ENCODE measurements around the gene EXOC3L2. TPM values are rescaled to one million over a fixed set of nuclear protein-coding genes. Genes with fewer than 3 reads are reported as not detected.
A peak's percentile ranks its signal among the peaks of the same experiment; 100 is the strongest.

The EXOC3L2 gene
- total RNA-seq, 1 experiment from 2014 or later, result 0.08 TPM

DNA sequence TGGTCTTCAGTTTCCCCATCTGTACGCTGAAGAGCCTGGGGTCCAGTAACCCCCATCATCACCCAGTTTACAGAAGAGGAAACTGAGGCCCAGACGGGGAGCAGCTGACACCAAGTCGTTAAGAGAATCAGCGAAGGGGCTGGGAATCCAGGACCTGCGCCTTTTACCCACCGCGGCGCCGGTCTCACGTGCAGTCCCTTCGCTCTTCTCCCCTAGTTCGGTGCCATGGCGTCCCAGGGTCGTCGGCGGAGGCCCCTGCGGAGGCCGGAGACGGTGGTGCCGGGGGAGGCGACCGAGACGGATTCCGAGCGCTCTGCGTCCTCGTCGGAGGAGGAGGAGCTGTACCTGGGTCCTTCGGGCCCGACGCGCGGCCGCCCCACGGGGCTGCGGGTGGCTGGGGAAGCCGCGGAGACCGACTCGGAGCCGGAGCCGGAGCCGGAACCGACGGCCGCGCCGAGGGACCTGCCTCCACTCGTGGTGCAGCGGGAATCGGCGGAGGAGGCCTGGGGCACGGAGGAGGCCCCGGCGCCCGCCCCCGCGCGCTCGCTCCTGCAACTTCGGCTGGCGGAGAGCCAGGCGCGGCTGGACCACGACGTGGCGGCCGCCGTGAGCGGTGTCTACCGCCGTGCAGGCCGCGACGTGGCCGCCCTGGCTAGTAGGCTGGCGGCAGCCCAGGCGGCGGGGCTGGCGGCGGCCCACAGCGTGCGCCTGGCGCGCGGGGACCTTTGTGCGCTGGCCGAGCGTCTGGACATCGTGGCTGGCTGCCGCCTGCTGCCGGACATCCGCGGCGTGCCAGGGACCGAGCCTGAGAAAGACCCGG, 65.9 kb downstream of the EXOC3L2 start:
- no TSS peak for BruUV-seq (replicated peaks)

DNA sequence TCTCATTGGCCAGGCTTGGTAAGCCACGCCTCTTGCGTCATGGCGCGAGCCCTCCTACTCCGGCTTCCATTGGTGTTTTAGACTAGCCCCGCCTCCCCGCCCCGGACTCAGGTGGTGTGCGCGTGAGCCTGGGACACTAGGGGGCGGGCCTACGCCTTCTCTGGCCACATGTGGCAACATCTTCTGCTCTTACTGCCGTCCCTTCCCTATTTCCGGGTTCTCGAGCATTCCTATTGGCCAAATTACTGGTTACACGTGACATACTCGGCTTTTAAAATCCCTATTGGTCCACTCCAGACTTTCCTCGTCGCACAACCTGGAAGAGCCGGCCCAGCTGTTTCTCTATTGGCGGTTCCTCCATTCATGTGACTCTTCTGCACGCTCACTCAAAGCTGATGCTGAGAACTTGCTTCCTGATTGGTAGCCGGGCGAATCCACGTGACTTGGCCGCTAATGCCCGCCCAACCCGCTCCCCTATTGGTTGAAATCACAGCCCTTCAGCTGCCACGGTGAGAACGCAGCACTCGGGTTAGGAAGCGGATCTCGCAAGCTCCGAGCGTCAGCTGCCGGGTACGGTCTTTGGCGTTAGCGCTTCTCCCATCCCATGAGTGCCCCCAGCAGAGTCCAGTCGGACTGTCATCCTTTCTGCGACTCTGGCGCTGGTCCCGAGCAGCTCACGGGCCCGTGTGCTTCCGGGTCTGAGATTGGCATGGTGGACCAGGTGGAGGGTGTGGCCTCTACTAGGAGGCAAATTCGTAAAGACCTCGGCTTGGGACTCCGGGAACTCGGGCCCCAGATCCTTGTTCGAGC, 66.7 kb downstream of the EXOC3L2 start, which contains the start of gene BLOC1S3:
TSS of gene BLOC1S3 (plus strand) at position 523 of the 810 bp plus-strand sequence. CDS start 513 bp downstream, outside the sequence.
- POLR2A ChIA-PET, result no interaction called here
- TF ChIP-seq TCF7L2 (IDR thresholded peaks at IDR 0.05; ENCODE audit: low read depth, low read length), result no peak
- no peak; the same call in 1 of the 2 replicates for TF ChIP-seq CTCF (IDR thresholded peaks at IDR 0.05)
- 0 out of 2 replicates have a peak, but pooled peaks have one; percentile 38 for TF ChIP-seq POLR2AphosphoS5 (IDR thresholded peaks at IDR 0.05; ENCODE audit: low read depth, low read length)
- peak; percentile 89 for TF ChIP-seq SIN3A (IDR thresholded peaks at IDR 0.05; ENCODE audit: borderline replicate concordance, insufficient read depth, low read depth, low read length)
- TF ChIP-seq REST (IDR thresholded peaks at IDR 0.05; ENCODE audit: insufficient read depth in 1 of 2, low read depth in 2 of 2, low read length in 1 of 2), result no peak
- DNase-seq (ENCODE audit: low read depth, low spot score), result peak; percentile 99
- in situ Hi-C loops (cut with HindIII; ENCODE audit: low pct_unique_long_range_greater_than_20kb, low sequenced_read_pairs), result no loop called here
- Histone ChIP-seq H3K4me1 (ENCODE audit: control insufficient read depth, insufficient read depth, low read length) (no peaks in the 10 kb centered on the region), H3K4me3 (ENCODE audit: low read depth in 2 of 2, low read length in 2 of 2) (peak within 1 kb of the TSS; percentile 88 to 90), H3K27me3 (ENCODE audit: control insufficient read depth, insufficient read depth, low read length) (no peaks in the 10 kb centered on the region), H3K9me3 (ENCODE audit: control insufficient read depth, insufficient read depth, low read depth, low read length) (no peaks in the 10 kb centered on the region), H3K36me3 (ENCODE audit: control insufficient read depth, insufficient read depth, low read length) (no peaks in the 10 kb centered on the region), H3K27ac (ENCODE audit: low read length) (peak within 1 kb of the TSS; percentile 85)
- CTCF ChIA-PET, result no interaction called here
- intact Hi-C loops (cut with micrococcal nuclease; ENCODE audit: unreplicated experiment), result no loop called here
- no TSS peak for BruUV-seq (replicated peaks)
- peak; percentile 94 for ATAC-seq

More for the DNA sequence above, 65.9 kb downstream of the EXOC3L2 start:
- CTCF ChIA-PET, result no interaction called here
- no peak for TF ChIP-seq TCF7L2 (IDR thresholded peaks at IDR 0.05; ENCODE audit: low read depth, low read length)
- TF ChIP-seq SIN3A (IDR thresholded peaks at IDR 0.05; ENCODE audit: borderline replicate concordance, insufficient read depth, low read depth, low read length), result peak; percentile 6; the same call in 1 of the 2 replicates
- TF ChIP-seq CTCF (IDR thresholded peaks at IDR 0.05), result no peak
- ATAC-seq (no peak), DNase-seq (ENCODE audit: low read depth, low spot score) (no peak)
- H3K36me3 ChIP-seq (ENCODE audit: control insufficient read depth, insufficient read depth, low read length), result no peaks in the 10 kb centered on the region
- H3K27ac ChIP-seq (ENCODE audit: low read length), result peak overlapping the region; percentile 85
- H3K4me1 ChIP-seq (ENCODE audit: control insufficient read depth, insufficient read depth, low read length), result no peaks in the 10 kb centered on the region
- POLR2A ChIA-PET, result no interaction called here
- H3K9me3 ChIP-seq (ENCODE audit: control insufficient read depth, insufficient read depth, low read depth, low read length), result no peaks in the 10 kb centered on the region
- no peaks in the 10 kb centered on the region for H3K27me3 ChIP-seq (ENCODE audit: control insufficient read depth, insufficient read depth, low read length)
- in situ Hi-C loops (cut with HindIII; ENCODE audit: low pct_unique_long_range_greater_than_20kb, low sequenced_read_pairs), result no loop called here
- intact Hi-C loops (cut with micrococcal nuclease; ENCODE audit: unreplicated experiment), result no loop called here
- H3K4me3 ChIP-seq (ENCODE audit: low read depth in 2 of 2, low read length in 2 of 2), result peak overlapping the region; percentile 88 to 90

All from Panc1 (cell line).